Thyroid gland (tissue), 4 donors: ENCODE data around the gene PPP1R3F. TPM values are rescaled to one million over a fixed set of nuclear protein-coding genes. Genes with fewer than 3 reads are reported as not detected.

Experiments
- DNase-seq, 2 donors: peaks; one replicate each; pipeline ENCODE4 v3.0.0-alpha.2; 2019
- H3K27ac ChIP-seq, 3 donors: fragments of 200-600 bp; sonication (generic); 1 replicate in 2 of 3; 2 replicates in 1 of 3; pipeline ENCODE4 v1.5.1; 2016 to 2019; ENCODE audit warnings: mild to moderate bottlenecking in 1 of 3, moderate library complexity in 1 of 3
- H3K27me3 ChIP-seq: fragments of 200-600 bp; sonication (generic); one replicate; pipeline ENCODE4 v1.5.1; 2019
- H3K36me3 ChIP-seq, 2 donors: fragments of 200-600 bp; sonication (generic); one replicate each; pipeline ENCODE4 v1.5.1; 2016 to 2019
- H3K4me1 ChIP-seq, 2 donors: fragments of 200-600 bp; sonication (generic); one replicate each; pipeline ENCODE4 v1.5.1; 2017 to 2019
- H3K4me3 ChIP-seq, 3 donors: fragments of 200-600 bp; sonication (generic); replicated peaks in 1 of 3; 1 replicate in 2 of 3; 2 replicates in 1 of 3; pipeline ENCODE4 v1.5.1; 2016; ENCODE audit warnings: mild to moderate bottlenecking in 1 of 3
- H3K9me3 ChIP-seq: fragments of 200-600 bp; sonication (generic); one replicate; pipeline ENCODE4 v1.5.1; 2017
- POLR2A ChIP-seq, 2 donors: fragments of 450-650 bp; IDR thresholded peaks; one replicate each; pipeline ENCODE4 v1.6.1; 2017; ENCODE audit warnings: antibody characterized with exemption in 2 of 2, mild to moderate bottlenecking in 2 of 2, moderate library complexity in 1 of 2
- WGBS, 2 donors: methylation state at CpG; one replicate each; pipeline ENCODE4 v1.1.5; 2017; 5-methylcytosine and 5-hydroxymethylcytosine counted together
- intact Hi-C: fragments of 100-400 bp; cut with DNase I; formaldehyde crosslinking; loops from one replicate; pipeline ENCODE4 v1.15.1; 2023
- total RNA-seq, 4 donors: library from RNA; depleted of rRNA; stranded (reverse); fragments of >200 nt; gene quantifications; one replicate each; pipeline ENCODE4 v1.2.3, GENCODE V29; 2016
- TF ChIP-seq, protein P1 (sequence below), 6 experiments: fragments of 200-600 bp in 3 of 6; fragments of 450-650 bp in 3 of 6; sonication (generic) in 3 of 6; IDR thresholded peaks; one replicate each; pipeline ENCODE4 v1.5.1; 2016 to 2019; ENCODE audit warnings: antibody characterized with exemption in 6 of 6, mild to moderate bottlenecking in 2 of 6, inconsistent platforms in 1 of 6, moderate library complexity in 1 of 6

PPP1R3F gene
- total RNA-seq, 4 donors from 2014 or later = 7.7 to 15.7 (median 12.5) TPM

DNA sequence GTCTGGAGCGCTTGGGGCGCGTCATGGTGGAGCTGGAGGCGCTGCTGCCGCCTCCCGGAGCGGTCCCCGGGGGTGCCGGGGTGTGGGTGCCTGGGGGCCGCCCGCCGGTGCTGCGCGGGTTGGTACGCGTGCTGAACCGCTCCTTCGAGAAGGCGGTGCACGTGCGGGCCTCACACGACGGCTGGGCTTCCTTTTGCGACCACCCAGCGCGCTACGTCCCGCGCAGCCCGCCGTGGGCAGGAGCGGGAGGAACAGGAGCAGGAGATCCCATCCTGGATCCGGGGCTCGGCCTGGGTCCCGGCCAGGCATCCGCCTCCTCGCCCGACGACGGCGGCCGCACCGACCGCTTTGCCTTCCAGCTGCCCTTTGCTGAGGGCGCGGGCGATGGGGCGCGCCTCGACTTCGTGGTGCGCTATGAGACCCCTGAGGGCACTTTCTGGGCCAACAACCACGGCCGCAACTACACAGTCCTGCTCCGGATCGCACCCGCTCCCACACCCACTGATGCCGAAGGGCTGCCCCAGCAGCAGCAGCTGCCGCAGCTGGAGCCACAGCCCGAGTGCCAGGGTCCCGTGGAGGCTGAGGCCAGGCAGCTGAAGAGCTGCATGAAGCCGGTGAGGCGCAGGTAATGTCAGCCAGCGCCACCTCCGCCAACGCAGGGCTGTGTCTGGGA lies 792 bp downstream of the PPP1R3F start:
- TF ChIP-seq, protein P1, sequence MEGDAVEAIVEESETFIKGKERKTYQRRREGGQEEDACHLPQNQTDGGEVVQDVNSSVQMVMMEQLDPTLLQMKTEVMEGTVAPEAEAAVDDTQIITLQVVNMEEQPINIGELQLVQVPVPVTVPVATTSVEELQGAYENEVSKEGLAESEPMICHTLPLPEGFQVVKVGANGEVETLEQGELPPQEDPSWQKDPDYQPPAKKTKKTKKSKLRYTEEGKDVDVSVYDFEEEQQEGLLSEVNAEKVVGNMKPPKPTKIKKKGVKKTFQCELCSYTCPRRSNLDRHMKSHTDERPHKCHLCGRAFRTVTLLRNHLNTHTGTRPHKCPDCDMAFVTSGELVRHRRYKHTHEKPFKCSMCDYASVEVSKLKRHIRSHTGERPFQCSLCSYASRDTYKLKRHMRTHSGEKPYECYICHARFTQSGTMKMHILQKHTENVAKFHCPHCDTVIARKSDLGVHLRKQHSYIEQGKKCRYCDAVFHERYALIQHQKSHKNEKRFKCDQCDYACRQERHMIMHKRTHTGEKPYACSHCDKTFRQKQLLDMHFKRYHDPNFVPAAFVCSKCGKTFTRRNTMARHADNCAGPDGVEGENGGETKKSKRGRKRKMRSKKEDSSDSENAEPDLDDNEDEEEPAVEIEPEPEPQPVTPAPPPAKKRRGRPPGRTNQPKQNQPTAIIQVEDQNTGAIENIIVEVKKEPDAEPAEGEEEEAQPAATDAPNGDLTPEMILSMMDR (IDR thresholded peaks at IDR 0.05) = no peak
- TF ChIP-seq POLR2A (IDR thresholded peaks at IDR 0.05) = no peak
- Histone ChIP-seq H3K4me3 (peak overlapping the region in 2 of 3 donors; percentile 27 to 52), H3K27me3 (no peaks in the 10 kb centered on the region), H3K36me3 (no peaks in the 10 kb centered on the region), H3K4me1 (peaks cover 6 to 21% of the 10 kb centered on the region in 2 donors), H3K27ac (peak overlapping the region; percentile 76 to 90 (median 79)), H3K9me3 (no peaks in the 10 kb centered on the region)
- WGBS, 2 donors = 97% methylated on average over 7 of the region's 66 CpGs; no CpG with 5 or more reads in 1 of the 2 donors
- DNase-seq = no peak
- intact Hi-C loops = no loop called here

DNA sequence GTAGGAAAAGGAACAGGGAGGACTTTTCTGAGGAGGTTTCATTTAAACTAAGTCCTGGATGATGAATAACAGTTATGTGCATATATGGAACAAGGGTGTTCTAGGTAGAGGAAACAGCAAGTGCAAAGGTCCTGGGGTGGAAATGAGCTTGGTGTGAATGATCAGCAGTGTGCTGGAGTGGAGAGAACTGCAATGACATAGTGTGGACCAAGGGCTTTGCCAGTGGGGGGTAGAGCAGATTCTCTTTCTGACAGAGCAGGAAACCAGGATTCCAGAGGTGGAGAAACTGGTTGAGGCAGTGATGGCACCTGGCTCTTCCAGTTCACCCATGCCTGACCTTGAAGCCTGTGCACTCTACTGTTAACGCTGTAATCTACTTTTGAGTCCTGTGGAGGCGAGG lies 1.7 kb downstream of the PPP1R3F start:
- Histone ChIP-seq H3K4me1 (peaks cover 6 to 21% of the 10 kb centered on the region in 2 donors), H3K4me3 (no peak overlapping the region), H3K9me3 (no peaks in the 10 kb centered on the region), H3K27ac (peak overlapping the region in 1 of 3 donors; percentile 79), H3K27me3 (no peaks in the 10 kb centered on the region), H3K36me3 (no peaks in the 10 kb centered on the region)
- 17 to 71% methylated on average over 2 of the region's 2 CpGs for WGBS, 2 donors
- intact Hi-C loops = no loop called here
- peak; percentile 14 to 19 for DNase-seq
- no peak for TF ChIP-seq POLR2A (IDR thresholded peaks at IDR 0.05)
- TF ChIP-seq, protein P1 (IDR thresholded peaks at IDR 0.05) = no peak

DNA sequence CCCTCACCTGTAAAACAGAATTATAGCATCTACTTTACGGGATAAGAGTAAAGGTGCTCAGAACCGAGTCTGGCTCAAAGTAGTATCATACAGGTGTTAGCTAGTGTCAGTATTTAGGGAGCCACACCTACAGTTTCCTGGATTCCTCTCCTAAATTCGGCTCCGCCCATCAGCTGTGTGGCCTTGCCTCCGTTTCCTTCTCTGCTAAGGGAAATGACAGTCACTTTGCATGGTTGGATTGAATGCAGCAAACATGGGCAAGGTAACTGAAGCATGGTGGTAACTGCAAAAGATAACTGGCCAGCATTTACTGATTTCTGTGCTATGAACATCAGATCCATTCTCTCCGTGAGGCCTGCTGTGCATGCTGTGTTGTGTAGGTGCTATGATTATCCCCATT lies 2.8 kb downstream of the PPP1R3F start:
- H3K4me1 ChIP-seq = peaks cover 12 to 28% of the 10 kb centered on the region in 2 donors
- WGBS, 2 donors = 62 to 71% methylated on average over 6 of the region's 6 CpGs
- TF ChIP-seq, protein P1 (IDR thresholded peaks at IDR 0.05) = no peak
- TF ChIP-seq POLR2A (IDR thresholded peaks at IDR 0.05) = no peak
- DNase-seq = no peak
- intact Hi-C loops = no loop called here
- H3K9me3 ChIP-seq = no peaks in the 10 kb centered on the region
- H3K27me3 ChIP-seq = no peaks in the 10 kb centered on the region
- no peak overlapping the region for H3K27ac ChIP-seq
- no peaks in the 10 kb centered on the region for H3K36me3 ChIP-seq
- no peak overlapping the region for H3K4me3 ChIP-seq

DNA sequence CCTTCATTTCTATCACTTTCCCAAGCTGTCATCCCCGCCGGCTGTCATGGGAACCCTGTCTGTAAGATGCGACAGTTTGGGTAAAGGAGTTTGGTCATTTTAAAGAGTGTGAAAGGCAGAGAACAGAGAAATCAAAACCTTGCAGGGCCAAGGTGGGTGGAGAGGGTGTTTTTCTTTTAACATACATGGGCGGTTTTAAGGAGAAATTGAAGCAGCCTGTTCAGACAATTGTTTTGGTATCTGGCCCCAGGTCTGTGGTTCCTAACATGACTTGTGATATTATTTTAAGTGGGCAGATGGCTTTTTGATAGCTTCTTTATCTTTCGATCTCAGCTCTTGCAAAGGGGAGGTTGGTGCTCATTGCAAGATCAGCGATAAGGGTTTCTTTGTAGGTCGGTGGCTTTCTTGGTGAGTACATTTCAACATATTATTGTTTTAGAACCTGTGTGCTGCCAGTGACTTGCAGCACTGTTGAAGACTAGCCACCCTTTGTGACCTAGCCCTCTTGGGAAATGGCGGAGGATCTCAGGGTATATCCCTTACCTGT lies 3.7 kb downstream of the PPP1R3F start:
- no peak overlapping the region for H3K4me3 ChIP-seq
- DNase-seq = no peak
- intact Hi-C loops = no loop called here
- H3K4me1 ChIP-seq = peaks cover 16 to 35% of the 10 kb centered on the region in 2 donors
- no peak overlapping the region for H3K27ac ChIP-seq
- no peaks in the 10 kb centered on the region for H3K27me3 ChIP-seq
- WGBS, 2 donors = 35 to 40% methylated on average over 7 to 8 of the region's 8 CpGs
- TF ChIP-seq, protein P1 (IDR thresholded peaks at IDR 0.05) = no peak
- TF ChIP-seq POLR2A (IDR thresholded peaks at IDR 0.05) = no peak
- no peaks in the 10 kb centered on the region for H3K36me3 ChIP-seq
- no peaks in the 10 kb centered on the region for H3K9me3 ChIP-seq

DNA sequence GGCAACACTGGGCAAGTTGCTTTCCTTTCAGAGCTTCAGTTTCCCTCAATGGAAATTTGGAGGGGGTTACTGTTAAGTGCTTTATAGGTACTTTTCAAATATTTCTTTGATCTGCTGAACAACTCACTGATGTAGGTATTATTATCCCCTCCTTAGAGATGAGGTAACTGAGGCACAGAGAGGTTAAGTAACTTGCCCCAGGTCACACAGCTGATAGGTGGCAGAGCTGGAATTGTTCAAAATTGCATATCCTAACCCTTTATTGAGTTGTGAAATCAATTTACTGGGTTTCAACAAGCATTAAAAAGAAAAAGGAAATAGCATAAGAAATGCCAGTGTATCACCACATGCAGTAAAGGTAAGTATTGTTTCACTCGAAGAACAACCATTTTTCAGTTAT lies 6.6 kb downstream of the PPP1R3F start:
- no peak for DNase-seq
- 92 to 100% methylated on average over 1 of the region's 1 CpG for WGBS, 2 donors
- peaks cover 10 to 32% of the 10 kb centered on the region in 2 donors for H3K4me1 ChIP-seq
- H3K36me3 ChIP-seq = no peaks in the 10 kb centered on the region
- H3K27me3 ChIP-seq = no peaks in the 10 kb centered on the region
- TF ChIP-seq, protein P1 (IDR thresholded peaks at IDR 0.05) = no peak
- TF ChIP-seq POLR2A (IDR thresholded peaks at IDR 0.05) = no peak
- H3K27ac ChIP-seq = peak overlapping the region in 2 of 3 donors; percentile 47 to 61
- intact Hi-C loops = no loop called here
- no peak overlapping the region for H3K4me3 ChIP-seq
- no peaks in the 10 kb centered on the region for H3K9me3 ChIP-seq
